Stomach (tissue), 9 donors: ENCODE measurements around the gene C7orf57. TPM values are rescaled to one million over a fixed set of nuclear protein-coding genes. Genes with fewer than 3 reads are reported as not detected.
"Not testable (repeated sequence)": the region's sequence is repeated elsewhere in the genome, so short reads cannot be mapped to it uniquely, and the experiment has no call there.

Experiments
- DNase-seq, 2 donors: peaks; one replicate each; pipeline versions ENCODE4 v3.0.0 to v3.0.0-alpha.2; 2013 to 2019
- H3K27ac ChIP-seq, 5 donors: fragments of 200-600 bp in 4 of 5; sonication (generic) in 4 of 5; one replicate each; pipeline ENCODE4 v1.5.1; 2013 to 2019; ENCODE audit warnings: mild to moderate bottlenecking in 1 of 5, moderate library complexity in 1 of 5
- H3K27me3 ChIP-seq, 3 donors: fragments of 200-600 bp; sonication (generic); one replicate each; pipeline ENCODE4 v1.5.1; 2017 to 2019; ENCODE audit warnings: mixed run types in 1 of 3
- H3K36me3 ChIP-seq, 4 donors: fragments of 200-600 bp; sonication (generic); 1 replicate in 3 of 4; 2 replicates in 1 of 4; pipeline ENCODE4 v1.5.1; 2016 to 2019
- H3K4me1 ChIP-seq, 4 donors: fragments of 200-600 bp; sonication (generic); one replicate each; pipeline ENCODE4 v1.5.1; 2016 to 2019
- H3K4me3 ChIP-seq, 4 donors: fragments of 200-600 bp; sonication (generic) in 3 of 4; one replicate each; pipeline ENCODE4 v1.5.1; 2016 to 2019; ENCODE audit warnings: mild to moderate bottlenecking in 1 of 4
- H3K9me3 ChIP-seq, 4 donors: fragments of 200-600 bp; sonication (generic); one replicate each; pipeline ENCODE4 v1.5.1; 2016 to 2019
- EP300 ChIP-seq: sonication (generic); formaldehyde crosslinking; IDR thresholded peaks from one replicate; pipeline ENCODE4 v1.6.1; 2017; ENCODE audit warnings: antibody characterized with exemption
- POLR2A ChIP-seq, 4 donors: fragments of 450-650 bp; IDR thresholded peaks; one replicate each; pipeline ENCODE4 v1.6.1; 2016; ENCODE audit warnings: antibody characterized with exemption in 4 of 4, control low read depth in 2 of 4, mild to moderate bottlenecking in 1 of 4, moderate library complexity in 1 of 4
- POLR2AphosphoS5 ChIP-seq, 3 donors: sonication (generic); formaldehyde crosslinking; IDR thresholded peaks; one replicate each; pipeline ENCODE4 v1.6.1; 2016; ENCODE audit warnings: antibody characterized with exemption in 3 of 3
- WGBS, 5 donors: extraction: QIAGEN DNeasy Blood & Tissue Kit in 3 of 5; methylation state at CpG; one replicate each; pipeline versions ENCODE4 v1.1.5 to v1.1.7; 2013 to 2018; 5-methylcytosine and 5-hydroxymethylcytosine counted together
- intact Hi-C: fragments of 100-400 bp; cut with DNase I; formaldehyde crosslinking; loops from one replicate; pipeline ENCODE4 v1.15.1; 2023; ENCODE audit warnings: low total_unique reads
- polyA plus RNA-seq, 3 donors: library from polyadenylated mRNA; stranded (reverse); fragments of 200-250 nt; gene quantifications; one replicate each; pipeline ENCODE4 v1.2.3, GENCODE V29; 2013
- total RNA-seq, 5 donors: library from RNA; depleted of rRNA; stranded (reverse); fragments of >200 nt; gene quantifications; one replicate each; pipeline versions ENCODE4 v1.1.0 to v1.2.3, GENCODE V29; 2014 to 2016
- TF ChIP-seq, protein P1 (sequence below), 7 experiments: fragments of 450-650 bp in 4 of 7; fragments of 200-600 bp in 3 of 7; sonication (generic) in 3 of 7; IDR thresholded peaks; one replicate each; pipeline ENCODE4 v1.5.1; 2016 to 2019; ENCODE audit warnings: antibody characterized with exemption in 7 of 7, control low read depth in 2 of 7, mild to moderate bottlenecking in 1 of 7
- donor health status: healthy with polysubstance abuse.
- donor health status: Bipolar disorder and iron deficiency.
- donor health status: healthy.

C7orf57 gene
- total and polyA plus RNA-seq, 8 donors, result 0.08 TPM; not detected in 7

DNA sequence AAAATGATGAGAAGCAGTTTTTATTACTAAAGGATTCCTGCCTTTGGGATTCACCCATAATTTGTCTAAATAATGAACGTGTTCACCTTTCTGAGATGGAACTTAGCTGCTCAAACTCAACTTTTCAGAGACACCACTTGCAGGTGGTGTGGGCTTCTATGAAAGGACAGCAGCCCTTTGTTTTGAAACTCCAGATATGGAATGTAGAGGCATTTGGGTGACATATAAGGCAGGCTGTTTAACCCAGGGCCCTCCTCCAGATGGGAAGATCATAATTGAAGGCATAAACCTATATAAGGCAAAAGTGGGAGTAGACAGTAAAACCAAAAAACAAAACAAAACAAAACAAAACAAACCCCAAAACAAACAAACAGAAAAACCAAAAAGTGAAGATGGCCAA is 44.1 kb upstream of the C7orf57 start:
- DNase-seq, result no peak
- peak overlapping the region; percentile 39 to 59 (median 50) for H3K4me3 ChIP-seq
- intact Hi-C loops, result loop anchor here (10.0 kb wide), 1 partner anchor 114 kb away; no protein-coding TSS in a partner anchor

DNA sequence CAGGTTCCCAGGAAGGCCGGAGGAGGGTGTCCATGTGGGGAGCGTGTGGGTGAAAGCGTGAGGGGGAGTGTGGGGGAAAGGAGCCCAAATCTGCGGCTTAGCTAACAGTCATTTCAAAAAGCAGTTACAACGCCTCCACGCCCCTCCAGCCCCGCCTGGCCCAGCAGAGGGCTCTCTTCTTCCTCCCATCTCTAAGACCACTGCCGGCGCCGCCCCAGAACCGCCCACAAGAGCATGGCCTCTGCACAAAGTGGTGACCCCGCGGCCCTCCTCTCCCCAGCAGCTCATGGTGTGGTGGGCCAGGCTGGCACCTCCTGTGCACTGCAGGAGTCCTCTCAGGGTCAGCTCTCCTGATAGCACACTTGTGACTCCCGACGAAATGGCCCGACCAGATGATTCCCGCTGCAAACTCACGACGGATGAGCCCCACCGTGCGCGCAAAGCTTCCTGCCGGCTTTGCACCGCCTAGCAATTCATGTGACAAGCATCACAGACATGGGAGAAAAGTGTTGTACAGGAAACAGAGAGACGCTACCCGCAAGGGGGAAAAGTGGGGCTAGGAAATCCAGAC is 43.5 kb upstream of the C7orf57 start:
- Histone ChIP-seq H3K4me3 (peak overlapping the region; percentile 39 to 59 (median 50)), H3K27me3 (no peaks in the 10 kb centered on the region), H3K9me3 (no peaks in the 10 kb centered on the region), H3K36me3 (no peaks in the 10 kb centered on the region), H3K27ac (peak overlapping the region; percentile 2 to 77 (median 51)), H3K4me1 (peaks cover 0 to 15% (median 2%) of the 10 kb centered on the region in 4 donors)
- 3 to 15% (median 10%) methylated on average over 25 to 26 of the region's 26 CpGs for WGBS, 5 donors
- intact Hi-C loops, result loop anchor here (10.0 kb wide), 1 partner anchor 113 kb away; no protein-coding TSS in a partner anchor
- peak; percentile 77 to 93 for DNase-seq
- TF ChIP-seq POLR2A (IDR thresholded peaks at IDR 0.05) (no peak), POLR2AphosphoS5 (IDR thresholded peaks at IDR 0.05) (peak in 2 of 3 donors; percentile 5 to 6), EP300 (no peak)
- TF ChIP-seq, protein P1, sequence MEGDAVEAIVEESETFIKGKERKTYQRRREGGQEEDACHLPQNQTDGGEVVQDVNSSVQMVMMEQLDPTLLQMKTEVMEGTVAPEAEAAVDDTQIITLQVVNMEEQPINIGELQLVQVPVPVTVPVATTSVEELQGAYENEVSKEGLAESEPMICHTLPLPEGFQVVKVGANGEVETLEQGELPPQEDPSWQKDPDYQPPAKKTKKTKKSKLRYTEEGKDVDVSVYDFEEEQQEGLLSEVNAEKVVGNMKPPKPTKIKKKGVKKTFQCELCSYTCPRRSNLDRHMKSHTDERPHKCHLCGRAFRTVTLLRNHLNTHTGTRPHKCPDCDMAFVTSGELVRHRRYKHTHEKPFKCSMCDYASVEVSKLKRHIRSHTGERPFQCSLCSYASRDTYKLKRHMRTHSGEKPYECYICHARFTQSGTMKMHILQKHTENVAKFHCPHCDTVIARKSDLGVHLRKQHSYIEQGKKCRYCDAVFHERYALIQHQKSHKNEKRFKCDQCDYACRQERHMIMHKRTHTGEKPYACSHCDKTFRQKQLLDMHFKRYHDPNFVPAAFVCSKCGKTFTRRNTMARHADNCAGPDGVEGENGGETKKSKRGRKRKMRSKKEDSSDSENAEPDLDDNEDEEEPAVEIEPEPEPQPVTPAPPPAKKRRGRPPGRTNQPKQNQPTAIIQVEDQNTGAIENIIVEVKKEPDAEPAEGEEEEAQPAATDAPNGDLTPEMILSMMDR (IDR thresholded peaks at IDR 0.05), result peak in 4 of 7 experiments; percentile 33 to 59 (median 48)

More for the DNA sequence above, 44.1 kb upstream of the C7orf57 start:
- 80 to 93% (median 83%) methylated on average over 1 of the region's 1 CpG for WGBS, 5 donors
- Histone ChIP-seq H3K27ac (peak overlapping the region in 3 of 5 donors; percentile 51 to 77 (median 55)), H3K36me3 (no peaks in the 10 kb centered on the region), H3K4me1 (peaks cover 0 to 15% (median 2%) of the 10 kb centered on the region in 4 donors), H3K27me3 (no peaks in the 10 kb centered on the region), H3K9me3 (no peaks in the 10 kb centered on the region)
- no peak for TF ChIP-seq POLR2A (IDR thresholded peaks at IDR 0.05)
- TF ChIP-seq, protein P1 (IDR thresholded peaks at IDR 0.05), result no peak
- no peak for TF ChIP-seq POLR2AphosphoS5 (IDR thresholded peaks at IDR 0.05)
- TF ChIP-seq EP300, result no peak

DNA sequence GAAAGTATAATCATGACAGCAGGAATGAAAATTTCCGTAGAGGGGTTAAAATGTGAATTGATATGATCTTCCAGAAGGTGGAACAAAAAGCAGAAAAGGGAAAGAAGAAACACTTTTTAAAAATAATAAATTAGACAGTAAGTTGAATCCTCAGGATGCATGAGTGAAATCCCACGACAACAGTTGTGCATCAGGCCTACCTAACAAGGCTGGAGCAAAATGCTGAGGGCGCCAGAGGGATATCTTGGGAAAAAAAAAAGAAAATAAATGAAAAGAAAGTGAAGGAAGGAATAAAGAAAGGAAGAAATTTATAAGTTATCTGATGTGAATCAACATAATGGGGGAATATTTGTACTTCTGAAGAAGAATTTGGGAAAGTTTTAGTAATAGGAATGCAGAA is 42.9 kb upstream of the C7orf57 start:
- Histone ChIP-seq H3K4me1 (peaks cover 0 to 15% (median 2%) of the 10 kb centered on the region in 4 donors), H3K36me3 (no peaks in the 10 kb centered on the region), H3K9me3 (no peaks in the 10 kb centered on the region), H3K27me3 (no peaks in the 10 kb centered on the region), H3K27ac (peak overlapping the region in 4 of 5 donors; percentile 48 to 77 (median 53)), H3K4me3 (peak overlapping the region in 1 of 4 donors; percentile 59)
- TF ChIP-seq EP300 (no peak), POLR2A (IDR thresholded peaks at IDR 0.05) (no peak), POLR2AphosphoS5 (IDR thresholded peaks at IDR 0.05) (no peak)
- TF ChIP-seq, protein P1 (IDR thresholded peaks at IDR 0.05), result no peak
- DNase-seq, result no peak
- WGBS, 5 donors, result 74 to 87% (median 76%) methylated on average over 3 of the region's 3 CpGs
- intact Hi-C loops, result loop anchor here (10.0 kb wide), 1 partner anchor 112 kb away; no protein-coding TSS in a partner anchor

DNA sequence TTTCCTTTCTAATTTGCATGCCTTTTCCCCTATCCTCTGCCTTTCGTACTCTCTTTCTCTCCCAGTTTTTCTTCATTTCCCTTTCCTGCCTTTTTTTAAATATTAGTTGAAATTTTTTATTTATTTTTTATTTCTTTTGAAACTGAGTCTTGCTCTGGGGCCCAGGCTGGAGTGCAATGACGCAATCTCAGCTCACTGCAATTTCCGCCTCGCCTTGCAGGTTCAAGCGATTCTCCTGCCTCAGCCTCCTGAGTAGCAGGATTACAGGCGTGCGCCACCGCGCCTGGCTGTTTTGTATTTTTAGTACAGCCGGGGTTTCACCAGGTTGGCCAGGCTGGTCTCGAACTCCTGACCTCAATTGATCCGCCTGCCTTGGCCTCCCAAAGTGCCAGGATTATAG is 35.9 kb upstream of the C7orf57 start:
- DNase-seq, result no peak
- Histone ChIP-seq H3K4me3 (no peak overlapping the region), H3K36me3 (no peaks in the 10 kb centered on the region), H3K27ac (no peak overlapping the region), H3K4me1 (no peaks in the 10 kb centered on the region), H3K9me3 (no peaks in the 10 kb centered on the region), H3K27me3 (no peaks in the 10 kb centered on the region)
- WGBS, 5 donors, result 94 to 97% (median 96%) methylated on average over 12 of the region's 12 CpGs
- intact Hi-C loops, result loop anchor here (10.0 kb wide), 1 partner anchor 105 kb away; no protein-coding TSS in a partner anchor
- no peak for TF ChIP-seq POLR2A (IDR thresholded peaks at IDR 0.05)
- TF ChIP-seq POLR2AphosphoS5 (IDR thresholded peaks at IDR 0.05), result no peak
- TF ChIP-seq EP300, result no peak
- TF ChIP-seq, protein P1 (IDR thresholded peaks at IDR 0.05), result no peak

DNA sequence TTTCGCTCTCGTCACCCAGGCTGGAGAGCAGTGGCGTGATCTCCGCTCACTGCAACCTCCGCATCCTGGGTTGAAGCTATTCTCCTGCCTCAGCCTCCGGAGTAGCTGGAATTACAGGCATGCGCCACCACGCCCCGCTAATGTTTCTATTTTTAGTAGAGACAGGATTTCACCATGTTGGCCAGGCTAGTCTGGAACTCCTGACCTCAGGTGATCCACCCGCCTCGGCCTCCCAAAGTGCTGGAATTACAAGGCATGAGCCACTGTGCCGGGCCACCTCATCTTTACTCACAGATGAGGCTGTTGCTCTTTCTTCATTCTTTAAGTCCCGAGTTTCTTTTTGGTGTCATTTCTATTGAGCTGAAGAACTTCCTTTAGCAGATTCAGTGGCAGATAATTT is 35.2 kb upstream of the C7orf57 start:
- H3K36me3 ChIP-seq, H3K27ac ChIP-seq, DNase-seq, H3K4me1 ChIP-seq, H3K4me3 ChIP-seq, H3K9me3 ChIP-seq, H3K27me3 ChIP-seq, intact Hi-C loops: not testable (repeated sequence)
- WGBS, 5 donors, result 86 to 92% (median 88%) methylated on average over 13 of the region's 13 CpGs
